ENCODE data around the gene VENTX.

DNA sequence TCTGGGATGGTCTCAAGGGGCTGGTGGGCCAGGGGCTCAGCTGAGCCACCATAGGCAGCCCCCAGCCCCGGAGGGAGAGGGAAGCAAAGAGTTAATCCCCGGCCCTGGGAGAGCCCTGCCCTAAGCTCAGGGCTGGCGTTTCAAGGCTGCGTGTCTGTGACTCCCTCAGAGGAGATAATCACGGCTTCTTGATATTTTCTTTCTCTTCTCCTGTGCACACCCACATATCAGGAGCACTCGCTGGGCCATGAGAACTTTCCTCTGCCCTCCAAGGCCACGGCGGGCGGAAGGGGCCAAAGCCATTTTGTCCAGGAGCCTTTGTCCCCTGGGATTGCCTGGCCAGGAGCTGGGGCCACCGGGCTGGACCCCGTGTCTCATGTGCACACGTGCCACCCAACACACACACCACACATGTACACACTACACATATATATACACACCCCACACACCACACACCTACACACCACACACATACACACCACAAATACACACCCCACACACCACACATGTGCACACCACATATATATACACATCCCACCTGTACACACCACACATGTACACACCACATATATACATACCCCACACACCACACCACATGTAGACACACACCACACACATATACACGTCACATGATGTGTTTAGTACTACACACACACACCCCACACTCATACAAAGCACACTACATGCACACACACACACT, 16.9 kb downstream of the VENTX start:
- TF ChIP-seq EZH2phosphoT487 (IDR thresholded peaks at IDR 0.05; ENCODE audit: insufficient read depth, low read depth) (no peak), EZH2 (IDR thresholded peaks at IDR 0.05; ENCODE audit: insufficient read depth, poor library complexity, severe bottlenecking) (no peak)

Measured in GM23248 (cell line).